ENCODE data around the gene VSTM2L.

Gene VSTM2L

DNA sequence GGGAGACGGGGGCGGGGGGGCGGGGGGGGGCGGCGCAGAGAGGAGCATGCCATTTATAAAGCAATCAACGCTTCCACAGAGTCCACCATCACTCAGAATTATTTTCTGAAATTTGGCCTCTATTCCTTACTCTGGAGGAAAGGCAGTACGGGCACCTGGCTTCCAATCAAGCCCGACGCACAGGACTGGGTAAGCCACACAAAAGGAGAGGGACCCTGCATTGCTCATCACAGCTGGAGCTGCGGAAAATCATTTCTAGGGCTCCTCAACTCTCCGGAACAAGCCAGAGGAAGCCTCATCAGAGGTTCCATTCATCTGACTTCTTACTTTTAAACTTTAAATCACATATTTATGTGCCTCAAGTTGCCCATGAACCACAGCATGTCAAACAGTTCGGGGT lies 74.4 kb downstream of the VSTM2L start:
- H3K27me3 ChIP-seq (ENCODE audit: insufficient read depth, low read length, poor library complexity) = no peaks in the 10 kb centered on the region
- H2AFZ ChIP-seq (ENCODE audit: low read depth, low read length) = no peak overlapping the region
- TF ChIP-seq EZH2 (IDR thresholded peaks at IDR 0.05; ENCODE audit: borderline replicate concordance, low read depth, low read length, severe bottlenecking) = no peak
- TF ChIP-seq, protein P1, sequence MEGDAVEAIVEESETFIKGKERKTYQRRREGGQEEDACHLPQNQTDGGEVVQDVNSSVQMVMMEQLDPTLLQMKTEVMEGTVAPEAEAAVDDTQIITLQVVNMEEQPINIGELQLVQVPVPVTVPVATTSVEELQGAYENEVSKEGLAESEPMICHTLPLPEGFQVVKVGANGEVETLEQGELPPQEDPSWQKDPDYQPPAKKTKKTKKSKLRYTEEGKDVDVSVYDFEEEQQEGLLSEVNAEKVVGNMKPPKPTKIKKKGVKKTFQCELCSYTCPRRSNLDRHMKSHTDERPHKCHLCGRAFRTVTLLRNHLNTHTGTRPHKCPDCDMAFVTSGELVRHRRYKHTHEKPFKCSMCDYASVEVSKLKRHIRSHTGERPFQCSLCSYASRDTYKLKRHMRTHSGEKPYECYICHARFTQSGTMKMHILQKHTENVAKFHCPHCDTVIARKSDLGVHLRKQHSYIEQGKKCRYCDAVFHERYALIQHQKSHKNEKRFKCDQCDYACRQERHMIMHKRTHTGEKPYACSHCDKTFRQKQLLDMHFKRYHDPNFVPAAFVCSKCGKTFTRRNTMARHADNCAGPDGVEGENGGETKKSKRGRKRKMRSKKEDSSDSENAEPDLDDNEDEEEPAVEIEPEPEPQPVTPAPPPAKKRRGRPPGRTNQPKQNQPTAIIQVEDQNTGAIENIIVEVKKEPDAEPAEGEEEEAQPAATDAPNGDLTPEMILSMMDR (IDR thresholded peaks at IDR 0.05; ENCODE audit: borderline replicate concordance, extremely low read depth, low read length, poor library complexity, severe bottlenecking) = no peak
- ATAC-seq (ENCODE audit: insufficient read depth, low read depth) (no peak), DNase-seq (no peak)
- H3K4me2 ChIP-seq (ENCODE audit: insufficient read depth, low read length) = no peak overlapping the region
- H3K4me3 ChIP-seq (ENCODE audit: low read depth in 1 of 2, low read length in 2 of 2) = no peak overlapping the region
- H4K20me1 ChIP-seq (ENCODE audit: insufficient read depth, low read length) = peaks cover 4% of the 10 kb centered on the region; the same call in 1 of the 2 replicates
- no peaks in the 10 kb centered on the region for H3K79me2 ChIP-seq (ENCODE audit: insufficient read depth, low read length)
- H3K9ac ChIP-seq (ENCODE audit: low read depth, low read length) = no peak overlapping the region
- no peaks in the 10 kb centered on the region for H3K9me3 ChIP-seq (ENCODE audit: insufficient read depth, low read length, severe bottlenecking)
- H3K4me1 ChIP-seq (ENCODE audit: insufficient read depth, low read length) = no peaks in the 10 kb centered on the region
- no peak overlapping the region for H3K27ac ChIP-seq (ENCODE audit: low read length)
- peaks cover 6% of the 10 kb centered on the region for H3K36me3 ChIP-seq (ENCODE audit: insufficient read depth, low read length)

DNA sequence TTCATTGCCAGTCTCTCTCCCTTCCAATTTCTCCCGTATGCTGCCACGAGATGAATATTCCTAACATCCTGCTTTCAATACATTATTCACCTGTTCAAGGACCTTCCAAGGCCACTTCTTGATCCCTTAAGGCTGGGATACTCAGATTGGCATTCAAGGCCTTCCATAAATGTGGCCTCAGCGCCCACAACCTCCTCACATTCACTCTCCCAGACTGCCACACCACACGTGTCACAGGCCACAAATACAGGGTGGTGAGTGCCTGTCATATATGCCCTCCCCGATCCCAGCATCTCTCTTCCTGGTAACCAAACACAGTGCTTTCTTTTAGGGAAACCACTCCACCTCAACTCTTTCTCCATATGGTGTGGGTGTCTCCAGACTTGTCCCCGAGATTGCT lies 74.9 kb downstream of the VSTM2L start:
- Histone ChIP-seq H3K36me3 (ENCODE audit: insufficient read depth, low read length) (peaks cover 10% of the 10 kb centered on the region), H3K9ac (ENCODE audit: low read depth, low read length) (no peak overlapping the region), H3K27me3 (ENCODE audit: insufficient read depth, low read length, poor library complexity) (no peaks in the 10 kb centered on the region), H2AFZ (ENCODE audit: low read depth, low read length) (no peak overlapping the region), H3K4me1 (ENCODE audit: insufficient read depth, low read length) (no peaks in the 10 kb centered on the region), H3K79me2 (ENCODE audit: insufficient read depth, low read length) (no peaks in the 10 kb centered on the region), H4K20me1 (ENCODE audit: insufficient read depth, low read length) (peaks cover 4% of the 10 kb centered on the region; the same call in 1 of the 2 replicates), H3K27ac (ENCODE audit: low read length) (no peak overlapping the region), H3K4me3 (ENCODE audit: low read depth in 1 of 2, low read length in 2 of 2) (no peak overlapping the region), H3K4me2 (ENCODE audit: insufficient read depth, low read length) (no peak overlapping the region), H3K9me3 (ENCODE audit: insufficient read depth, low read length, severe bottlenecking) (no peaks in the 10 kb centered on the region)
- TF ChIP-seq, protein P1 (IDR thresholded peaks at IDR 0.05; ENCODE audit: borderline replicate concordance, extremely low read depth, low read length, poor library complexity, severe bottlenecking) = no peak
- TF ChIP-seq EZH2 (IDR thresholded peaks at IDR 0.05; ENCODE audit: borderline replicate concordance, low read depth, low read length, severe bottlenecking) = no peak
- DNase-seq (no peak), ATAC-seq (ENCODE audit: insufficient read depth, low read depth) (no peak)

DNA sequence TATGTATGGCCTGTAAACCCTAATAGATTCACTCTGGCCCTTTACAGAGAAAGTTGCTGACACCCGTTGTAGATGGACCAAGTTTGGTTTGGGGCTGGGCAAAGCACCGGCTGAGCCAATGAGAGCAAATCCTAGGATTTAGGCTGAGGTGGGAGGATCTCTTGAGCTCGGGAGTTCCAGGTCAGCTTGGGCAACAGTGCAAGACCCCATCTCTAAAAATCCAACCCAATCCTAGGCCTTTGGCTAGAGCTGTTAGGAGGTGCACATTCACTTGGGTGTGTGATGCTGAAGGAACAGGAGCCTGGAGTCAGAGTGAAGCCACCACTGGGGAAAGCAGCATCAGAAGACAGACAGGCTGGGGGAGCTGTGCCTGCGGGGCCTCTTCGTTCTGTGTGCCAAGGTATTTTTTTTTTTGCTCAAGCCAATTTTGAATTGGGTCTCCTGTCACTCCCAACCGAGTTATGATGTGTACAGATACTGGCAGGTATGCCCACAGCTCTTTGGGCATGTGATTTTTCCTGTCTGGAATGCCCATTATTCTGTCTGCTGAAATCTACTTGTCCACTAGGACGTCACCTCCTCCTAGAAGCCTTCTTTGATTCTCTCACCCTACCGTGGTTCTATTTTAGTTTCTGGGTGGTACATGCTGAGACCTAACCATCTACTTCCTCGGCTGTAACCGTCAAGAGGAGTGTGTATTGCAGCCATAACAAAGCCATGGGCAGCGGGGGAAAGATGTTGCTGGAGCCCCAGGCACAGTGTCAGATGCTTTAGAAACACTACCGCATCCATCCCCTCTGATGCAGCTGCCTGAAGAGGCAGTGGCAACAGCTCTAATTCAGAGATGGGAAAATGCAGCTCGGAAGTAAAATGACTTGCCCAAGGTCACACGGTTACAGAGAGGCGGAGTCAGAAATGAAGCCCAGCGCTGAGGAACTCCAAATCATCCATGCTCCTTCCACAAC lies 76.4 kb downstream of the VSTM2L start:
- no peak for DNase-seq
- TF ChIP-seq EZH2 (IDR thresholded peaks at IDR 0.05; ENCODE audit: borderline replicate concordance, low read depth, low read length, severe bottlenecking) = no peak
- TF ChIP-seq, protein P1 (IDR thresholded peaks at IDR 0.05; ENCODE audit: borderline replicate concordance, extremely low read depth, low read length, poor library complexity, severe bottlenecking) = no peak
- ATAC-seq (ENCODE audit: insufficient read depth, low read depth) = no peak

More for the DNA sequence above, 76.4 kb downstream of the VSTM2L start:
- Histone ChIP-seq H3K4me1 (ENCODE audit: insufficient read depth, low read length) (no peaks in the 10 kb centered on the region), H3K9ac (ENCODE audit: low read depth, low read length) (no peak overlapping the region), H3K4me2 (ENCODE audit: insufficient read depth, low read length) (no peak overlapping the region), H2AFZ (ENCODE audit: low read depth, low read length) (no peak overlapping the region), H3K27ac (ENCODE audit: low read length) (no peak overlapping the region), H3K79me2 (ENCODE audit: insufficient read depth, low read length) (no peaks in the 10 kb centered on the region), H3K9me3 (ENCODE audit: insufficient read depth, low read length, severe bottlenecking) (no peaks in the 10 kb centered on the region), H4K20me1 (ENCODE audit: insufficient read depth, low read length) (peaks cover 4% of the 10 kb centered on the region; the same call in 1 of the 2 replicates), H3K27me3 (ENCODE audit: insufficient read depth, low read length, poor library complexity) (no peaks in the 10 kb centered on the region), H3K36me3 (ENCODE audit: insufficient read depth, low read length) (peaks cover 23% of the 10 kb centered on the region), H3K4me3 (ENCODE audit: low read depth in 1 of 2, low read length in 2 of 2) (no peak overlapping the region)

All from DND-41 (cell line).